ENCODE results near the gene RFX4. TPM values are rescaled to one million over a fixed set of nuclear protein-coding genes. Genes with fewer than 3 reads are reported as not detected.

RFX4 gene
- total and polyA plus RNA-seq, 10 of the 15 experiments (the other 5 are each of a cell fraction or from before 2014, with no cell fraction given) = 0.02 to 0.23 TPM; not detected in 8

DNA sequence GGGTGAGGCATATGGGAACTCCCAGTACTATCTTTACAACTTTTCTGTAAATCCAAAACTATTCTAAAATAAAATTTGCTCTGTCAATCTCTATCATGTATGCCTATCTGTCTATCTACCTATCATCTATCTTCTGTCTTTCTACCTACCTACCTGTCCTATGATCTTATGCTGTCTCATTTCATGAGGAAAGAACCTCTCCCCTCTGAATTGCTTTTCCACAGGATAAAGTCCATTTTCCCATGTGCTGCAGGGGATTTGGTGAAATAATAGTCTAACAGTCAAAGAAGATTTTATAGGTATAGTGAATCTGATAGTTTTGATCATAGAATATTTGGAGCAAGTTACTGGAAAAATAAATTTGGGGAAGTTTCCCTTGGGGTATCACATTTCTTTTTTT is 104.9 kb downstream of the RFX4 start:
- Histone ChIP-seq H2AFZ (ENCODE audit: control insufficient read depth, low read depth, low read length) (no peak overlapping the region), H3K27me3 (replicated peaks in 1 of 2; ENCODE audit: control insufficient read depth in 2 of 2, insufficient read depth in 2 of 2, low read length in 1 of 2) (no peaks in the 10 kb centered on the region), H3K79me2 (ENCODE audit: control insufficient read depth, insufficient read depth, low read length) (no peaks in the 10 kb centered on the region), H3K4me3 (no peak overlapping the region), H3K27ac (ENCODE audit: control insufficient read depth, insufficient read depth) (no peak overlapping the region), H3K9me3 (replicated peaks; ENCODE audit: control insufficient read depth, insufficient read depth, low read length) (no peaks in the 10 kb centered on the region), H3K4me2 (ENCODE audit: control insufficient read depth, insufficient read depth) (no peak overlapping the region), H3K9ac (ENCODE audit: control insufficient read depth, insufficient read depth, low read length) (no peak overlapping the region), H3K36me3 (ENCODE audit: control insufficient read depth in 2 of 2, insufficient read depth in 2 of 2, low read length in 1 of 2) (no peaks in the 10 kb centered on the region), H4K20me1 (ENCODE audit: control insufficient read depth, insufficient read depth) (no peaks in the 10 kb centered on the region), H3K4me1 (ENCODE audit: control insufficient read depth, insufficient read depth, low read length) (no peaks in the 10 kb centered on the region)
- intact Hi-C loops (cut with micrococcal nuclease; ENCODE audit: unreplicated experiment) = no loop called here
- ChIA-PET POLR2A (no interaction called here), RAD21 (ENCODE audit: unreplicated experiment) (no interaction called here), CTCF (no interaction called here), SMC1A (ENCODE audit: uncharacterized antibody, unreplicated experiment) (no interaction called here)
- no TSS peak for BruUV-seq (replicated peaks)
- FAIRE-seq = no peak
- in situ Hi-C loops (cut with MboI) = no loop called here
- ATAC-seq = no peak
- no peak for TF ChIP-seq SREBF1 (IDR thresholded peaks at IDR 0.05; ENCODE audit: low read length)
- TF ChIP-seq, protein P1, sequence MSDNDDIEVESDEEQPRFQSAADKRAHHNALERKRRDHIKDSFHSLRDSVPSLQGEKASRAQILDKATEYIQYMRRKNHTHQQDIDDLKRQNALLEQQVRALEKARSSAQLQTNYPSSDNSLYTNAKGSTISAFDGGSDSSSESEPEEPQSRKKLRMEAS (IDR thresholded peaks at IDR 0.05; ENCODE audit: low read depth, low read length) = no peak
- TF ChIP-seq MTA2 (IDR thresholded peaks at IDR 0.05; ENCODE audit: low read depth) = no peak
- no peak for TF ChIP-seq IRF4 (IDR thresholded peaks at IDR 0.05; ENCODE audit: low read depth, low read length)
- no peak for TF ChIP-seq CHD4 (IDR thresholded peaks at IDR 0.05)
- TF ChIP-seq E2F8 (IDR thresholded peaks at IDR 0.05; ENCODE audit: low read depth, partially characterized antibody) = no peak
- no peak for TF ChIP-seq ZNF217 (IDR thresholded peaks at IDR 0.05)
- no peak for TF ChIP-seq EP300 (IDR thresholded peaks at IDR 0.05; ENCODE audit: borderline replicate concordance in 1 of 2, control insufficient read depth in 1 of 2, low read depth in 2 of 2, low read length in 2 of 2)
- TF ChIP-seq TCF3 (IDR thresholded peaks at IDR 0.05; ENCODE audit: borderline replicate concordance, insufficient read depth, low read depth, low read length) = no peak
- TF ChIP-seq ZZZ3 (IDR thresholded peaks at IDR 0.05; ENCODE audit: control insufficient read depth, insufficient read length, low read depth) = no peak
- no peak for DNase-seq (ENCODE audit: low read depth, low spot score)

Data from GM12878 (cell line).